ENCODE measurements around the gene TTLL10.

Gene TTLL10

DNA sequence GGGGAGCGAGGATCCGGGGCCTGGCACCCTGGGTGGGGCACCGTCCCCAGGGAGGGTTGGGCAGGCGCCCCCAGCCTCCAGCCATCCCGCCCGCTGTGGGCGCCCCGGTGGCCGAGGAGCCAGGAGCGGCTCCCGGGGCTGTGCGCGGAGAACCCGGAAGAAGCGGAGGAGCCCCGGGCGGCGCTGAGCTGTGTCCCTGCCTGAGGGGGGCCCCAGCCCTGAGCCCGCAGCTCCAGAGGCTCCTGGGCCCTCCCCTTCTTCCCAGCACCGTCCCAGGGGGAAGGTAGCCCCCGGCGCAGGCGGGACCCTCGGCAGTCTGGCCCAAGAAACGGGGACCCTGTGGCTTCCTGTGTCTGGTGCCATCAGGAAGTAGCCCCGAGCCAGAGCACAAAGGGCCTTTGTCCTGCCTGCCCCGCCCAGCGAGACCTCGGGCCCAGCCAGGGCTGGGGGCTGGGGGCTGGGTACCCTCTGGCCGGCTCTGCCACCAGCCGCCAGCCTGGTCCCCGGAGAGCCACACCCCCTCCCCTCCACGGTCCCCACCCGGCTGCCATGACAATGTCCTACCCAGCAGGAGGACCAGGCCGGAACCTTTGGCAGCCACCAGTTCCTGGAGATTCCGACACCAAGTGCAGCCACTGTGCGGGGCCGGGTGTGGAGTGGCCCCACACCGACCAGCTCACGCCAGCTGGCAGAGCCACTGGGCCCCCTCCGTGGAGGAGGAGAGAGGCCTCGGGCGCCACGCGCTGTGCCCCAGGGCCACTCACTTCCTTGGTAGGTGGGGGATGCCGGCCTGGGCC lies 15.6 kb upstream of the TTLL10 start:
- peak; percentile 71 for DNase-seq

DNA sequence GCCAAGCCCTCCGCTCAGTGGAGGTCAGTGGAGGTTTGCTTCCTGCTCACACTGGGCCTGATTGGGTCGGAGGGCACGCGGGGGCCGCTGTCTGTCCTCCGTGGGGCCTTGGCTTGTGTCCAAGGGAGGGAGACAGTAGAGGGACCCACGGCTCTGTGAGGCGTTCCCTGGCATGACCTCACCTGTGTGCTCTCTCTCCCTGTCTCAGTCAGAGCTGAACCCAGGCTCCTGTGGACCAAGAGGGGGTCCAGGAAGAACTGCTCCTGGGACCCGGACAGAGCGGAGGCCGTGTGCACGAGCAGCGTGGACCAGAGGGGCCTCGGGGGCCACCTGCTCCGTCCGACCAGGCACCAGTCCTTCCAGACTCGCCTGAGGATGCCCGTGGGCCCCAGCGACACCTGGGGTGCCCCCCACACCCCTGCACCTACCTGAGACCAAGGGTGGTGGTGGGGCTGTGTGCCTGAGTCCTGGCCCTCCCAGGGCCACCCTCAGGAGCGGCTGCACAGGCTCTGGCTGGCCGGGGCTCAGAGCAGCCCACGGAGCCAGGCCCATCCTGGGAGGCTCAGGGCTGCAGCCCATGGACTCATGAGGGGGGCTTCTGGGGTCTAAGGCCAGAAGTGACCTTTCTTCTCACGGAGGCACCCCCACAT lies 13.3 kb upstream of the TTLL10 start:
- no peak for DNase-seq

DNA sequence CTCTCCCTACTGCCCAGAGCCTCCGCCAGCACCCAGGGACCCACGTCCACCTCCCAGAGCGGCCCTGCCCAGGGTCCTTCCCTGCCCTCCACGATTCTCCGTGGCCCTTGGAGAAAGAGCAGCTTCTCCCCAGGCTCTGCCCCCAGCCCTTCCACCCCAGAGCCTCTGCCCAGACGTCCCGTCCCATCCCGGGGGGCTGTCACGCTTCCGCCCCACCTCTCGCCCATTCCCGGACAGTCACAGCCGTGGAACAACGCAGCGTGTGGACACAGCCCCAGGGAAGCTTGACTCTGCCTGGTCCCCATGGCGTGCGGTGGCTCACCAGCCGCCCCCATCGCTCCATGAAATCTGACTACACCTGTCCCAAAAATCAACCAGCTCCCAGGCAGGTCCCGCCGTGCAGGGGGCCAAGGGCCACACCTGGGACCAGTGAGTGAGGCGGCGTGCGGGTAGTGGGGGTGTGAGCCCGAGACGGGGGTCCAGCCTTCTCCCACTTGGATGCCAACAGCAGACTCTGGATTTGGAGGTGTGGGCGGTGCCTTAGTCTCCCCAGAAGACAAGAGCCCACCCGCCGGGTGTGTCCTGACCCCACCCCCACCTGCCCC lies 12.5 kb upstream of the TTLL10 start:
- DNase-seq, result no peak

GRCh38 chr1:1161683-1162079 lies 12.0 kb upstream of the TTLL10 start:
- DNase-seq, result no peak

- DNase-seq, result no peak
These were observed 10.8 kb upstream of the TTLL10 start for GRCh38 chr1:1162597-1163537.

GRCh38 chr1:1163538-1164070 lies 10.1 kb upstream of the TTLL10 start:
- no peak for DNase-seq

- DNase-seq, result no peak
These were observed 9.3 kb upstream of the TTLL10 start for GRCh38 chr1:1164361-1164700.

GRCh38 chr1:1164701-1165451 lies 8.8 kb upstream of the TTLL10 start:
- DNase-seq, result no peak

DNA sequence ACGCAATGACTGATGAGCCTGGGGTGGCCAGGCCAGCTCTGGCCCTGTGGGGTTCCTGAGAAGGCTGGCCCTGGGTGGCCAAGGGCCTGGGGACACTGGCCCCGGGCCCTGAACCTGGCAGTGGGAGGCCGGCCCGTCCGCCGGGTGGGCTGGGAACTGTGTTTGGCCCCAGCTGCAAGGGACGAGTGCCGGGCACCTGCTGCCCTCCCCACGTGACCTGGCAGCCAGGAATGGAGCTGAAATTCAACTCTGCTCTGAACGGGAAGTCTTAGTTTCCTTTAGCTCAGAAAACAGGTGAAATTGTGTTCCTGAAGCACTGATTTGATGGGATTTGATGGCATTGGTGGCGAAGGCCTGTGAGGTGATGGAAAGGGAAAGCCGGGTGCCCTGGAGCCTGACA lies 8.2 kb upstream of the TTLL10 start:
- no peak for DNase-seq

DNA sequence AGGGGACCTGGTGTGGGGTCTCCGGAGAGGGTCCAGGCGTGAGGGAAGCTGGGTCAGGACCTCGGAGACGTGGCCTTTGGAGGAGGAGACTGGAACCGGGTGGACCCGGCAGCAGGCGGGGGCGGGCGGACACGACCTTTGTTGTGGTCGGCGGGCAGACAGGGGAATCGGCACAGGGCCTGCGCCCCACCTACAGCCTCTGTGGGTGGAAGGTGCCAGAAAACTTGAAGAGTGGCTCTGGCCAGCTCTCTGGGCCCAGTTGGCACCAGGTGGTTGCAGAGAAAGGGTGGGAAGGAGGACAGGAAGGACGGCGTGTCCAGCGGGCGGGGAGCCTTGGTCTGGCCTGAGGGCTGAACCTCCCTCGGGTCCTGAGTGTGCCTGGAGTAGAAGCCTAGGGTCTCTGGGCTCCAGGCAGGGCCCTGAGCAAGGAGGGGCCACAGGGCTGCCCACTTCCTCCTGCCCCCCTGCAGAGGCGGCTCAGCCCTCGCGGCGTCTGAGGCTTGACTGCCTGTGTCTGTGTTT lies 7.7 kb upstream of the TTLL10 start:
- no peak for DNase-seq

DNA sequence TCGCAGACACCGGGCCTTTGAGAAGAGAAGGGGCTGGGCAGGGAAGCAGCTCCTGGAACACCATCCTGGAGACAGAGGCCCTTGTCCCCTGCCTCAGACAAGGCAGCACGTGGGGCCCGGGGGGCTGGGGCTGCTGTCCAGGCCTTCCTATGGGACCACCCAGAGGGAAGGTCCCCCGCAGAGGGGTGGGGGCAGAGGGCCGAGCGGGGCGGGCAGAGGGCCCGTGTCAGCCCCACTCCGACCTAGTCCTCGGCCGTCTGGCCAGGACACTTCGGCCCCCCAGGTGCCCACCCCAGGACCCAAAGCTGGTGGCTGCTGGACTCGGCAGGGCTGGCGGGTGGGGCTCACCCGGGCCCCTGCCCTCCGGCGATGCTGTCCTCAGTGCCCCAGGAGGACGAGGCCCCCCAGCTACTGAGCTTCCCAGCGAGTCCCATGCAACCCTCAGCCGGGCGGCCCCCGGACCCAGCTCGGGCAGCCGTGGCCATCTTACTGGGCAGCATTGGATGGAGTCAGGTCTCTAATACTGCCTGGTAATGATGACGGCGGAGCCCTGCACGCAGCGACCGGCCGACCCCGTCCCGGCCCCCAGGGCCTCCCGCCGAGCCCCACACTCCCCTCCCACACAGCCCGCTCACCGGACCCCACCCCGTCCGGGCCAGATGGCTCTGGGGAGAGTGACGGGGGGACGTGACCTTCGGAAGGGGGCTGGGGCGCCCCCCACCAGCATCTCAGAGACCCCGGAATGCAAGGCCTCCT lies 6.9 kb upstream of the TTLL10 start:
- no peak for DNase-seq

DNA sequence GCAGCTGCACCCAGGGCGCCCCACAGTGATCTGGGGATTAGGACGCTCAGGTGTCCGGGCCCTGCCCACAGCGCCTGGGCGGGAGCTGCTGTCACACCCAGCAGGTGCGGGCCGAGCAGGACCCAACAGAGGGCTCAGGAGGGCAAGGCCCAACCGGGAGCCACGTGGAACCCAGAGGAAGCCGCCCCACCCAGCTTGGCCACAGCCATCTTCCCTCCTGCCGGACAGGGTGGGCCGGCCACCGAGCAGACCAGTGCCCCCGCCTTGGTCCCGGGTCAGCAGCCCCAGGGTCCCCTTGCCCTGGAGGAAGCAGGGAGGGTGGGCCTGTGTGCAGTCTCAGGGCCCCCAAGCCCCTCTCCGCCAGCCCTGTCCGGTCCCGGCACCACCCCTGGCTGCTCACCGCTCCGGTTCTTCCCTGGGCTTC lies 6.3 kb upstream of the TTLL10 start:
- no peak for DNase-seq

DNA sequence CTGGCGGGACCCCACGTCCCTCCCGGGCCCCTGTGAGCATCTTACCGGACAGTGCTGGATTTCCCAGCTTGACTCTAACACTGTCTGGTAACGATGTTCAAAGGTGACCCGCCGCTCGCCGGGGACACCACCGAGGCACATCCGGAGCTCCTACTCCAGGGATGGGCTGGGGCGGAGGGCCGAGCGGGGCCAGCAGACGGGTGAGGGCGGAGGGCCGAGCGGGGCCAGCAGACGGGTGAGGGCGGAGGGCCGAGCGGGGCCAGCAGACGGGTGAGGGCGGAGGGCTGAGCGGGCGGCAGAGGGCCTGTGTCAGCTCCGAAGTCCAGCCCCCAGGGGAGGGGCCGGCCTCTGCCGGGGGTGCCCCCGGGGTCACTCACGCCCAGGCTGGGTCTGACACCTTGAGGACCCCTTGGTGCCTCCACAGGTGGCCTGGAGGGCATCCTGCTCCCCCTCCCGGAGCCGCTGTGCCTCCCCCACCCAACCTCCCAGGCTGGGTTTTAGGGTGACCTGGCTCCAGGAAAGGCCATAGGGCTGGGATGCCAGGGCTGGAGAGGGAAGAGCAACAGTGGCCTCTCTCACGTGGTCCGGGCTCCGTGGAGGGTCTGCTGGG lies 5.7 kb upstream of the TTLL10 start:
- DNase-seq, result no peak

- peak; percentile 13 for DNase-seq
These were observed 4.9 kb upstream of the TTLL10 start for GRCh38 chr1:1168451-1169411.

DNA sequence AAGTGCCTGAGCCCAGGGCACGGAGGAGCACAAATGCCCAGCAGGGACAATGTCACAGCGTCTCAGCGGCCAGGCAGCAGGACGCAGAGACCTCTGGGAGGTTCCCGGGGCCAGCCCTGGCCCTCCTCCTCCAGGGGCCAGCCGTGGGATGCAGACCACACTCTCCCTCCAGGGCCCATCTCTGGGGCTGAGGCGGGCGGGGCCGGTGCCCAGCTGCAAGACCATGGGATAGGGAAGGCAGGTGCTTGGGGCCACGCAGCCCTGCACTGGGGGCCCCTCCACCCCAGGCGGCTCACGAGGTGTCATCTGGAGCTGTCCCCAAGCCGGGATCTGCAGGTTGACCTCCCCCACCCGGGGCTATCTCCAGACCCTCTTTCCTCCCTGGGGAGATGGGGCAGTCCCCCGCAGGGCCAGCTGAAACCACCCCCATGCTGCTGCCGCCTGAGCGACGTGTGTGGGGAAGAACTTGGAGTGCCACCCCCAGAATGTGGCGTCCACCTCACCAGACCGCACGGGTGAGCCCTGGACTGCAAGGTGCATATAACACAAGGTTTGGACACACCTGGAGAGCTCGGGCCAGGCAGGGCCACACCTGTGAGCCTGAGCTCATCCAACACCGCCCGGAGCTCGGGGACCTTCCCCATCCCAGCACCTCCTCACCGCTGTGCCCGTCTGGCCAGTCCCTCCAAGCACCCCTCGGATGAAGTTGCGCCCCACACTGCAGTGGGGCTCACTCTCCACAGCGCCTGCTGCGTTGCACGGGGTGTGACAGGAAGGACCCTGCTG lies 4.1 kb upstream of the TTLL10 start:
- DNase-seq, result peak; percentile 12

DNA sequence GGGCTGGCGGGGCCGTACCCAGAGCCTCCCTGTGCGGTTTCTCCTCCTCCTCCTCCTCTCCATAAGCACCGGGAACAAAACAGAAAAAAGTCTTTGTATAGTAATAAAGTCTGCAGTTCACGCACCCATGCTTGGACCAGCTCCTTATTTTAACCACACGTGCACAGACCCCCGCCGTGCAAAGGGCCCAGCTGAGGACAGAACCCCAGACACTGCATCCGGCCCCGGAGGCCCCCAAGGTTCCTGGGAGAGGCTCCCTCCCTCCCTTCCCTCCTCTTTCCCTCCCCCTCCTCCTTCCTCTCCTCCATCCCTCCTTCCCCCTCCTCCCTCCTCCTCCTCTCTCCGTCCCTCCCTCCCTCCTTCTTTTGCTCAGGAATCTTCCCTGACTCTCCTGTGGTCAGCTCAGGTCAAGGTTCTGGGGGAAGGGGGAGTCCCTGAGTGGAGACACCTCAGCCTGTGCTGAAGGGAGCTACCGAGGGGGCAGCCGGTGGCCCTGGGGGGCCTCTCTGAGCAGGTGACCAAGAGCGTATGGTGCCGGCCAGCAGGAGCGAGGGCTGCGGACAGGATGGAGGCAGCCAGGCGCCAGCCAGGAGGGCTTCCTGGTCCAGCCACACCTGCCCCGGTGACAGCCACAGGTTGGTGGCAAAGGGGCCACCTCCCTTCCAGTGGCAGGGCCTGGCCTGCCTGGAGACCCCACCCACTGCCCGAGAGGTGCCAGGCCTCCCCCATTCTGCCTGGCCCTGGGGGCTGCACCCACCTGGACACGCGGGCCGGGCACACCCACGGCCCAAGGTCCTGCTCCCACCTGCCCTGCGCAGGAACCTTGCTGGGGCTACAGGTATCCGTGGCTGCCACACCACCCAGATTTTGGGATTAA lies 3.2 kb upstream of the TTLL10 start:
- peak; percentile 11 for DNase-seq

DNA sequence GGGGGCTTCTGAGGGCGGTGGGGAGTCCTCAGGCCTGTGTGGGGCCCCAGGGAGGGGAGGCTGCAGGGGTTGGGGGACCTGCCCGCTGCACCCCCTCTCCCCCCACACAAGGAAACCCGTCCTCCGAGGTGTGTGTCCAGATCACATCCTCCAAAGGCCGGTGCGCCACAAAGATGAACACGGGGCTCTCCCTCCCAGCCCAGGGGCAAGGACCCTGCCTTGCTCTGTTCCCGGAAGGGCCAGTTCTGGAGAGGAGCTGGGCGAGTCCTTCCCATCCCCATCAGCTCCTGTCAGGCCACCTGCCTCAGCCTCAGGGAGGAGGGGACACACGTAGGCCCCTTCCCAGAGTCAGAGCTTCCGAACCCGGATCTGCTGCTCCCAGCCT lies 2.5 kb upstream of the TTLL10 start:
- peak; percentile 13 for DNase-seq
